Measurements from ENCODE around the gene SCART1. TPM values are rescaled to one million over a fixed set of nuclear protein-coding genes. Genes with fewer than 3 reads are reported as not detected.
A peak's percentile ranks its signal among the peaks of the same experiment; 100 is the strongest.
"Not testable (repeated sequence)": the region's sequence is repeated elsewhere in the genome, so short reads cannot be mapped to it uniquely, and the experiment has no call there.

The SCART1 gene
- total RNA-seq, 1 donor from 2014 or later, result 1.4 TPM

- no peak for DNase-seq
Observed at GRCh38 chr10:133474027-133474426, 20.3 kb downstream of the SCART1 start.

- no peak for DNase-seq
Observed at GRCh38 chr10:133474665-133475424, 21.1 kb downstream of the SCART1 start.

- DNase-seq, result no peak
Observed at GRCh38 chr10:133475425-133475734, 21.6 kb downstream of the SCART1 start.

- no peak for DNase-seq
Observed at GRCh38 chr10:133475821-133476640, 22.3 kb downstream of the SCART1 start.

- no peak for DNase-seq
Observed at GRCh38 chr10:133476641-133476990, 22.9 kb downstream of the SCART1 start.

- no peak for DNase-seq
Observed at GRCh38 chr10:133481086-133481643, 27.4 kb downstream of the SCART1 start.

- no peak for DNase-seq
Observed at GRCh38 chr10:133481657-133482056, 27.9 kb downstream of the SCART1 start.

GRCh38 chr10:133484818-133485217, 31.1 kb downstream of the SCART1 start:
- DNase-seq, result no peak

GRCh38 chr10:133487085-133487484, 33.3 kb downstream of the SCART1 start:
- DNase-seq, result no peak

GRCh38 chr10:133488354-133488753, 34.6 kb downstream of the SCART1 start:
- DNase-seq, result no peak

- DNase-seq, result no peak
Observed at GRCh38 chr10:133489816-133490588, 36.3 kb downstream of the SCART1 start.

GRCh38 chr10:133493562-133493961, 39.8 kb downstream of the SCART1 start:
- not testable (repeated sequence) for DNase-seq

GRCh38 chr10:133497363-133497762, 43.6 kb downstream of the SCART1 start:
- peak; percentile 15 for DNase-seq

GRCh38 chr10:133499176-133499575, 45.4 kb downstream of the SCART1 start:
- not testable (repeated sequence) for DNase-seq

GRCh38 chr10:133500897-133501296, 47.2 kb downstream of the SCART1 start:
- not testable (repeated sequence) for DNase-seq

GRCh38 chr10:133509700-133510099, 56.0 kb downstream of the SCART1 start:
- no peak for DNase-seq

GRCh38 chr10:133511408-133511807, 57.7 kb downstream of the SCART1 start:
- no peak for DNase-seq

GRCh38 chr10:133511907-133512528, 58.3 kb downstream of the SCART1 start:
- no peak for DNase-seq

- no peak for DNase-seq
Observed at GRCh38 chr10:133515471-133515870, 61.7 kb downstream of the SCART1 start.

- no peak for DNase-seq
Observed at GRCh38 chr10:133516057-133516456, 62.3 kb downstream of the SCART1 start.

GRCh38 chr10:133518517-133518916, 64.8 kb downstream of the SCART1 start:
- DNase-seq, result not testable (repeated sequence)

Data from dermis blood vessel endothelial cell (primary cell).